ENCODE measurements around the gene DEDD2.

Gene DEDD2

DNA sequence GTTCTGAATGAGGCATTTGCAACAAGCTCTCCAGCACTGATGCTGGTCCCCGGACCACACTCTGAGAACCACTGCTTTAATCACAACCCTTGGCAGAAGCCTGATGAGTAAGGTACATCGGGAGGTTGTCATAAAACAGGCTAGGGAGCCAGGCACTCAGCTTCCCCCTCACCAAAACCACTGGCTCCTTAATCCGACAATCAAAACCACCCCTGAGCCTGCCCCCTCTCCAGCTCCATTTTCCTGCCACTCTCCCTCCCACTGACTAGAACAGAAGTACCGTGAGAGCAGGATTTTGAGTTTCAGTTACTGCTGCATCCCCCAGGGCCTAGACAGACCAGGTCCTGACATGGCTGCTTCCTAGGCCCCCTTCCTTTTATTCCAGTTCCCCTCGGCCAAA is 17.7 kb upstream of the DEDD2 start:
- Histone ChIP-seq H3K36me3 (ENCODE audit: control insufficient read depth in 2 of 2, insufficient read depth in 2 of 2, low read length in 2 of 2) (peaks cover 30 to 56% of the 10 kb centered on the region in 2 donors), H3K4me1 (ENCODE audit: control insufficient read depth, insufficient read depth, low read length) (peaks cover 4% of the 10 kb centered on the region), H3K27ac (ENCODE audit: low read length) (no peak overlapping the region), H3K9ac (ENCODE audit: low read length in 2 of 2) (no peak overlapping the region), H3K27me3 (ENCODE audit: control insufficient read depth in 1 of 2, insufficient read depth in 2 of 2, low read length in 2 of 2) (no peaks in the 10 kb centered on the region), H3K9me3 (ENCODE audit: control insufficient read depth in 2 of 2, low read length in 2 of 2) (no peaks in the 10 kb centered on the region), H3K4me3 (ENCODE audit: low read length in 2 of 2) (no peak overlapping the region)

DNA sequence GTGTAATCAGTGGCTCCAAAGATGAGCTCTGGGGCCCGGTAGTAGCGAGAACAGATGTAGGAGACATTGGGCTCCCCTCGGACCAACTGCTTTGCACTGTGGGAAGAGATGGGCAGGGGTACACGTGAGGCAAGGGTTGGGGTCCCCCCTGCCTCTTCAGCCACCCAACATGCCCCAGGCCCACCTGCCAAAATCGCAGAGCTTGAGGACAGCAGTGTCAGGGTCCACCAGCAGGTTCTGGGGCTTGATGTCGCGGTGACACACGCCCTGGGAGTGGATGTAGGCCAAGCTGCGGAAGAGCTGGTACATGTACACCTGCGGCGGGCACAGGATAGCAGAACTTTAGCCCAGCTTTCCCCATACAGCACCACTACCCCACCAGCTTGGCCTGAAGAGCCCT is 16.9 kb upstream of the DEDD2 start:
- Histone ChIP-seq H3K36me3 (ENCODE audit: control insufficient read depth in 2 of 2, insufficient read depth in 2 of 2, low read length in 2 of 2) (peaks cover 30 to 58% of the 10 kb centered on the region in 2 donors), H3K9me3 (ENCODE audit: control insufficient read depth in 2 of 2, low read length in 2 of 2) (no peaks in the 10 kb centered on the region), H3K4me1 (ENCODE audit: control insufficient read depth, insufficient read depth, low read length) (peaks cover 6% of the 10 kb centered on the region), H3K27ac (ENCODE audit: low read length) (no peak overlapping the region), H3K9ac (ENCODE audit: low read length in 2 of 2) (no peak overlapping the region), H3K4me3 (ENCODE audit: low read length in 2 of 2) (no peak overlapping the region), H3K27me3 (ENCODE audit: control insufficient read depth in 1 of 2, insufficient read depth in 2 of 2, low read length in 2 of 2) (no peaks in the 10 kb centered on the region)

DNA sequence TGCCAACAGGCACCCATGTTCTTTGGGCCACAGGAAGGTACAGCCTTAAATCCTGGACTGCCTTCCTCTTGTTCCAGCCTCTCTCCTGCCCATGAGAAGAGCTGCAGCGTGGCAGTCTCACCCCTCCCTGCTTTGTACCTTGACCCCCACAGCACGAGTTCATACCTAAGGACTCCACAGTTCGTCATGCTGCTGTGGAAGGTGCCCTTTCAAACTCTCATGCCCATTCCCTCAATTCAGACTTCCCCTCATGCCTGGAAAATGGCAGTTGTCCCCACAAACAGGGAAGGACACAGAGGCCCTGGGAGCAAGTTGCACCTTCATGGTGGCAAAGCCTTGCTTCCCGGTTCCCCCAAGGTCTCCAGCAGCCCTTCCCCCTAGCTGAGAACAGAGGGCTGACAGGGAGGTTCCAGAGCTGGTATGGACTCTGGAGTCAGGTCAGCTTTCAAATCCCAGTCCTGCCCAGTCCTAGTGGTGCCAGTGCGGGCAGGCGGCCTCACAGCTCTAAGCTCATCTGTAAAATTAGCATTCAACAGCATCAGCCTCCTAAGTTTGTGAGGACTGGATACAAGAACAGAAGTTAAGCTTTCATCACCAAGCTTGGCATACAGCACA is 16.3 kb upstream of the DEDD2 start:
- H3K27ac ChIP-seq (ENCODE audit: low read length) = no peak overlapping the region
- no peak overlapping the region for H3K9ac ChIP-seq (ENCODE audit: low read length in 2 of 2)
- H3K27me3 ChIP-seq (ENCODE audit: control insufficient read depth in 1 of 2, insufficient read depth in 2 of 2, low read length in 2 of 2) = no peaks in the 10 kb centered on the region
- no peak overlapping the region for H3K4me3 ChIP-seq (ENCODE audit: low read length in 2 of 2)
- peaks cover 6% of the 10 kb centered on the region for H3K4me1 ChIP-seq (ENCODE audit: control insufficient read depth, insufficient read depth, low read length)
- peaks cover 30 to 62% of the 10 kb centered on the region in 2 donors for H3K36me3 ChIP-seq (ENCODE audit: control insufficient read depth in 2 of 2, insufficient read depth in 2 of 2, low read length in 2 of 2)
- no peaks in the 10 kb centered on the region for H3K9me3 ChIP-seq (ENCODE audit: control insufficient read depth in 2 of 2, low read length in 2 of 2)

DNA sequence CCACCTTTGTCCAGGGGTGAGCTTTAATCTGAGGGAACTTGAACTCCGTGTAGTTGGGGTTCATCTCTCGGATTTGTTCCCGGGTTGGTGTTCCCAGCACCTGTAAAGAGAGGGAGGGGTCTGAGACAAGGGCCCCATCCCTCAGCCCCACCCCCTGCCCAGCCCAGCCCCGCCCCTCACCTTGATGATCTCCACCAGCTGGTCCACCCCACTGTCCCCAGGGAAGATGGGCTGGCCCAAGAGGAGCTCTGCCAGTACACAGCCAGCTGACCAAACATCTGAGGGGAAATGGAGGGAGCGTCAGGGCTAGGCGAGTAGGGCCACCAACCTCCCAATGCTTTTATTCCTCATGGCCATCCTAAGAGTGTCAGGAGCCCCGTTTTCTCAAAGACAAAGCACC is 15.6 kb upstream of the DEDD2 start:
- Histone ChIP-seq H3K27ac (ENCODE audit: low read length) (no peak overlapping the region), H3K9ac (ENCODE audit: low read length in 2 of 2) (no peak overlapping the region), H3K27me3 (ENCODE audit: control insufficient read depth in 1 of 2, insufficient read depth in 2 of 2, low read length in 2 of 2) (no peaks in the 10 kb centered on the region), H3K36me3 (ENCODE audit: control insufficient read depth in 2 of 2, insufficient read depth in 2 of 2, low read length in 2 of 2) (peaks cover 30 to 67% of the 10 kb centered on the region in 2 donors), H3K4me3 (ENCODE audit: low read length in 2 of 2) (no peak overlapping the region), H3K9me3 (ENCODE audit: control insufficient read depth in 2 of 2, low read length in 2 of 2) (no peaks in the 10 kb centered on the region), H3K4me1 (ENCODE audit: control insufficient read depth, insufficient read depth, low read length) (peaks cover 6% of the 10 kb centered on the region)

DNA sequence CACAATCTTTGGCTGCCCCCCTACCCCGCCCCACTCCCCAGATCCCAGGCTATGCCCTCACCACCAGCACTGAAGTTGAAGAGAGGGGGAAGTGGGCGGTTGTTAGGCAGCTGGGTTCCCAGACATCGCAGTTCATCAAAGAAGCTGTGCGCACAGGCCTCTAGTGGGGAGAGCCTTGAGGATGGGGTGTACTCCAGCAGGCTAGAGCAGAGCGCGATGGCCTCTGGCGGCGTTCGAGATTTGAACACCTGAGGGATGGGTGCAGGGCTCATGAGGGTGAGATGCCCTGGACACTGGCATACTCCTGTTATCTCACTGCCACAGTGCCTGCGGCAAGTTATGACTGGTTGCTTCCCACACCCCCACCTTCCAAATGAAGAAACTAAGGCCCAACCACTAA is 15.0 kb upstream of the DEDD2 start:
- no peak overlapping the region for H3K4me3 ChIP-seq (ENCODE audit: low read length in 2 of 2)
- no peak overlapping the region for H3K9ac ChIP-seq (ENCODE audit: low read length in 2 of 2)
- peaks cover 30 to 68% of the 10 kb centered on the region in 2 donors for H3K36me3 ChIP-seq (ENCODE audit: control insufficient read depth in 2 of 2, insufficient read depth in 2 of 2, low read length in 2 of 2)
- H3K27ac ChIP-seq (ENCODE audit: low read length) = no peak overlapping the region
- no peaks in the 10 kb centered on the region for H3K9me3 ChIP-seq (ENCODE audit: control insufficient read depth in 2 of 2, low read length in 2 of 2)
- peaks cover 6% of the 10 kb centered on the region for H3K4me1 ChIP-seq (ENCODE audit: control insufficient read depth, insufficient read depth, low read length)
- H3K27me3 ChIP-seq (ENCODE audit: control insufficient read depth in 1 of 2, insufficient read depth in 2 of 2, low read length in 2 of 2) = no peaks in the 10 kb centered on the region

DNA sequence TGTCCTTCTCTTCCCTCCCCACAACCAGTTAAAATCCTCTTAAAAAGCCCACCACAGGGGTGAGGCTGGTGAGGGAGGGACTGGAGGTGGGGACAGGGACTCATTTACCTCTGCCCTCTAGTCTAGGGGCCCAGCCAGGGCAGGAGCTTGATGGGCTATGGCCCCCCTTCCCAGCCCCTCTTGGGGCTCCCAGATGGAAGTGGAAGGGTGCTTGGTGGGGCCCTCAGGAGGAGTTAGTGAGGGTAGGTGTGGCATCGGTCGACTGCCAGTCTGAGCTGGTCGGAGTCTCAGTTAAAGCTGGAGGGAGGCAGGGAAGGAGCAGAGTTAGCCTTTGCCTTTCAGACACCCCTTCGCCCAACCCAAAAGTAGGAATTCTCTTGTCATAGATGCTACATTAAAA is 13.1 kb upstream of the DEDD2 start:
- Histone ChIP-seq H3K27ac (ENCODE audit: low read length) (no peak overlapping the region), H3K4me3 (ENCODE audit: low read length in 2 of 2) (no peak overlapping the region), H3K9me3 (ENCODE audit: control insufficient read depth in 2 of 2, low read length in 2 of 2) (no peaks in the 10 kb centered on the region), H3K4me1 (ENCODE audit: control insufficient read depth, insufficient read depth, low read length) (peaks cover 6% of the 10 kb centered on the region), H3K9ac (ENCODE audit: low read length in 2 of 2) (no peak overlapping the region), H3K36me3 (ENCODE audit: control insufficient read depth in 2 of 2, insufficient read depth in 2 of 2, low read length in 2 of 2) (peaks cover 34 to 73% of the 10 kb centered on the region in 2 donors), H3K27me3 (ENCODE audit: control insufficient read depth in 1 of 2, insufficient read depth in 2 of 2, low read length in 2 of 2) (no peaks in the 10 kb centered on the region)

DNA sequence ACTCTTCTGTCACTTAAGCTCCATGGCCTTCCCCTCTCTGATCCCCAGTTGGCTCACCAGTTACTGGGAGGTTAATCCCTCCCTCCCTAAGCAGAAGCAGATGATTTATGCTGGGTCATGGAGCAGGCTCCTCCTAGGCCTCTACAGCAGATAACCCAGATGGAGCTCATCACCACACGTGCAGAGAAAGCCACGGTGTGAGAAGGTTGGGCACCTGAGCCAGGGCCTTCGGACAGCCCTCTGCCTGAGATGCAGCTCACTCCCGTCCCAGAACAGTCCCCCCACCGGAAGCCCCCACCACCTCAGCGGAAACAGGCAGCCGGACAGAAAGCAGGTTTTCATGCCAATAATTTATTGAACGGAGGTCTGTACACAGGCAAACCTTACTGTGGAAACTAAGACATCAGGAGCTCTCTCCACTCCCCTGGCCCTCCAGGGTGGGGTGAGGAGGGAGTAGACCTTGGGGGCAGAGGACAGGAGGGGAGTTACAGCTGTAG is 12.4 kb upstream of the DEDD2 start:
- H3K9ac ChIP-seq (ENCODE audit: low read length in 2 of 2) = no peak overlapping the region
- peaks cover 6% of the 10 kb centered on the region for H3K4me1 ChIP-seq (ENCODE audit: control insufficient read depth, insufficient read depth, low read length)
- no peaks in the 10 kb centered on the region for H3K9me3 ChIP-seq (ENCODE audit: control insufficient read depth in 2 of 2, low read length in 2 of 2)
- no peaks in the 10 kb centered on the region for H3K27me3 ChIP-seq (ENCODE audit: control insufficient read depth in 1 of 2, insufficient read depth in 2 of 2, low read length in 2 of 2)
- H3K27ac ChIP-seq (ENCODE audit: low read length) = no peak overlapping the region
- peaks cover 37 to 72% of the 10 kb centered on the region in 2 donors for H3K36me3 ChIP-seq (ENCODE audit: control insufficient read depth in 2 of 2, insufficient read depth in 2 of 2, low read length in 2 of 2)
- no peak overlapping the region for H3K4me3 ChIP-seq (ENCODE audit: low read length in 2 of 2)

DNA sequence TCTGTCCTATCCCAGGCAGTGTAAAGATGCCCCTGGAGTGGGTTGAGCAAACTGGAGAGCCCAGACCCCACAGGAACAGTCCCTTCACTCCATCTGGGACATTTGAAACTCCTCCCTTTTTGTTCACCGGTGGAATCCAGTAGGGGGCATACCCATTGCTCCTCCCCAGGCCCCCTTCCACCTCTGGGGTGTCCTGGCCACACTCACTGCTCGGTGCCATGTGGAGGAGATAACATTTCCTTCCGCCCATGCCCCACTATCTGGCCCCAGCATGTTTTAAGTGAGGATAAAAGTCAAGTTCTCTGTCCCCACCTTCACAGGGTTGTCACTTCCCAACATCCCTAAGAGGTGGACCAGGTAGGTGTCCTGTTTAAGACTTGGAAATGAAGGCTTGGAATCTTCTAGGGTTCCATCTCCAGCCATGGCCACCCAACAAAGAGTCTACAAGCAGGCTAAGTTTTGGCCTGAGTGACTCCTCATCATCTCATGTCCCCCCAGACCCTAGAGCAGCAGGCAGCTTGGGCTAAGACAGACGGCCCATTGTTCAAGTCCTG is 11.9 kb upstream of the DEDD2 start:
- H3K36me3 ChIP-seq (ENCODE audit: control insufficient read depth in 2 of 2, insufficient read depth in 2 of 2, low read length in 2 of 2) = peaks cover 40 to 74% of the 10 kb centered on the region in 2 donors
- no peak overlapping the region for H3K9ac ChIP-seq (ENCODE audit: low read length in 2 of 2)
- H3K4me3 ChIP-seq (ENCODE audit: low read length in 2 of 2) = no peak overlapping the region
- H3K4me1 ChIP-seq (ENCODE audit: control insufficient read depth, insufficient read depth, low read length) = peaks cover 6% of the 10 kb centered on the region
- no peaks in the 10 kb centered on the region for H3K9me3 ChIP-seq (ENCODE audit: control insufficient read depth in 2 of 2, low read length in 2 of 2)
- no peak overlapping the region for H3K27ac ChIP-seq (ENCODE audit: low read length)
- no peaks in the 10 kb centered on the region for H3K27me3 ChIP-seq (ENCODE audit: control insufficient read depth in 1 of 2, insufficient read depth in 2 of 2, low read length in 2 of 2)

DNA sequence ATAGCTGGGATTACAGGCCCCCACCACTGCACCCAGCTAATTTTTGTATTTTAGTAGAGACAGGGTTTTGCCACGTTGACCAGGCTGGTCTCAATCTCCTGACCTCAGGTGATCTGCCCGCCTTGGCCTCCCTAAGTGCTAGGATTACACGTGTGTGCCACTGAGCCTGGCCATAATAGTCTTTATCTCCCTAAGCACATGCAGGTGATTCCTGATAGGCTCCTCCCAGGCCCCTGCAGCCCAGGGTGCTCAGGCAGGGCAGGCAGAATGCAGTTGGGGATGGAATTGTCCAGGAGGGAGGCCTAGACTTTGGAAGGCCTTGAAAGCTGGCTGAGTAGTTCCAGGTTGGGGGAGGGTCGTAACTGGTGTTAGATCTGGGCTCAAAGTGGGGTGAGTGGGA is 11.2 kb upstream of the DEDD2 start:
- Histone ChIP-seq H3K9ac (ENCODE audit: low read length in 2 of 2) (no peak overlapping the region), H3K27me3 (ENCODE audit: control insufficient read depth in 1 of 2, insufficient read depth in 2 of 2, low read length in 2 of 2) (no peaks in the 10 kb centered on the region), H3K4me1 (ENCODE audit: control insufficient read depth, insufficient read depth, low read length) (peaks cover 6% of the 10 kb centered on the region), H3K36me3 (ENCODE audit: control insufficient read depth in 2 of 2, insufficient read depth in 2 of 2, low read length in 2 of 2) (peaks cover 43 to 71% of the 10 kb centered on the region in 2 donors), H3K9me3 (ENCODE audit: control insufficient read depth in 2 of 2, low read length in 2 of 2) (no peaks in the 10 kb centered on the region), H3K27ac (ENCODE audit: low read length) (no peak overlapping the region), H3K4me3 (ENCODE audit: low read length in 2 of 2) (no peak overlapping the region)

DNA sequence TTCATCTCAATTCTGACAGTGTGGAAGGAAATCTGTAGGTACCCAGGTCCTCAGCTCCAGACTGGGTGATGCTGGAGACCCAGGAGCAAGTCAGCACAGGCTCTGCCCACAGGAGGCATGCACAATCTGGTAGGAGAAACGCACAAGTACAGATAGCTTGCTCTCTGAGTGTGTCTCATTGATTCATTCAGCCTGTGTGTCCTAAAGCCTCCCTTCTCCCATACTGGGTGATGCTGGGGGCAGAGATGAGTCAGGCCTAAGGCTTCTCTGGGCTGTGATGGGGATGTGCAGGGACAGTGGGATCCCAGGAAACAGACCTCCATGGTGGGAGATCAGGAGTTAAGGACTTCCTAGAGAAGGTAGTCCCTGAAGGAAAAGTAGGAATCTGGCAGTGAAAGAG is 9.4 kb upstream of the DEDD2 start:
- Histone ChIP-seq H3K4me3 (ENCODE audit: low read length in 2 of 2) (no peak overlapping the region), H3K27me3 (ENCODE audit: control insufficient read depth in 1 of 2, insufficient read depth in 2 of 2, low read length in 2 of 2) (no peaks in the 10 kb centered on the region), H3K36me3 (ENCODE audit: control insufficient read depth in 2 of 2, insufficient read depth in 2 of 2, low read length in 2 of 2) (peaks cover 36 to 59% of the 10 kb centered on the region in 2 donors), H3K9ac (ENCODE audit: low read length in 2 of 2) (no peak overlapping the region), H3K4me1 (ENCODE audit: control insufficient read depth, insufficient read depth, low read length) (peaks cover 6% of the 10 kb centered on the region), H3K27ac (ENCODE audit: low read length) (no peak overlapping the region), H3K9me3 (ENCODE audit: control insufficient read depth in 2 of 2, low read length in 2 of 2) (no peaks in the 10 kb centered on the region)

DNA sequence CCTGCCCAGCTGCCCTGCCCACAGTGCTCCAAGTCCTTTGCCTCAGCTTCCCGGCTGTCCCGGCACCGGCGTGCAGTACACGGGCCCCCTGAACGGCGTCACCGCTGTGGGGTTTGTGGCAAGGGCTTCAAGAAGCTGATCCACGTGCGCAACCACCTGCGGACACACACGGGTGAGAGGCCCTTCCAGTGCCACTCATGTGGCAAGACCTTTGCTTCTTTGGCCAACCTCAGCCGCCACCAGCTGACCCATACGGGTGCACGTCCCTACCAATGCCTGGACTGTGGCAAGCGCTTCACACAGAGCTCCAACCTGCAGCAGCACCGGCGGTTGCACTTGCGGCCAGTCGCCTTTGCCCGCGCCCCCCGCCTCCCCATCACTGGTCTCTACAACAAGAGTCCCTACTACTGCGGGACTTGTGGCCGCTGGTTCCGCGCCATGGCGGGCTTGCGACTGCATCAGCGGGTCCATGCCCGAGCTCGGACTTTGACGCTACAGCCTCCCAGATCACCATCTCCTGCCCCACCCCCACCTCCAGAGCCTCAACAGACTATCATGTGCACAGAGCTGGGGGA is 8.3 kb upstream of the DEDD2 start:
- Histone ChIP-seq H3K36me3 (ENCODE audit: control insufficient read depth in 2 of 2, insufficient read depth in 2 of 2, low read length in 2 of 2) (peaks cover 30 to 52% of the 10 kb centered on the region in 2 donors), H3K27ac (ENCODE audit: low read length) (no peak overlapping the region)

More for the DNA sequence above, 8.3 kb upstream of the DEDD2 start:
- Histone ChIP-seq H3K4me1 (ENCODE audit: control insufficient read depth, insufficient read depth, low read length) (peaks cover 15% of the 10 kb centered on the region), H3K27me3 (ENCODE audit: control insufficient read depth in 1 of 2, insufficient read depth in 2 of 2, low read length in 2 of 2) (no peaks in the 10 kb centered on the region), H3K9me3 (ENCODE audit: control insufficient read depth in 2 of 2, low read length in 2 of 2) (no peaks in the 10 kb centered on the region), H3K4me3 (ENCODE audit: low read length in 2 of 2) (no peak overlapping the region), H3K9ac (ENCODE audit: low read length in 2 of 2) (no peak overlapping the region)

Data from stomach smooth muscle (tissue), 2 donors.